ENCODE data around the gene MMAB.

Gene MMAB

DNA sequence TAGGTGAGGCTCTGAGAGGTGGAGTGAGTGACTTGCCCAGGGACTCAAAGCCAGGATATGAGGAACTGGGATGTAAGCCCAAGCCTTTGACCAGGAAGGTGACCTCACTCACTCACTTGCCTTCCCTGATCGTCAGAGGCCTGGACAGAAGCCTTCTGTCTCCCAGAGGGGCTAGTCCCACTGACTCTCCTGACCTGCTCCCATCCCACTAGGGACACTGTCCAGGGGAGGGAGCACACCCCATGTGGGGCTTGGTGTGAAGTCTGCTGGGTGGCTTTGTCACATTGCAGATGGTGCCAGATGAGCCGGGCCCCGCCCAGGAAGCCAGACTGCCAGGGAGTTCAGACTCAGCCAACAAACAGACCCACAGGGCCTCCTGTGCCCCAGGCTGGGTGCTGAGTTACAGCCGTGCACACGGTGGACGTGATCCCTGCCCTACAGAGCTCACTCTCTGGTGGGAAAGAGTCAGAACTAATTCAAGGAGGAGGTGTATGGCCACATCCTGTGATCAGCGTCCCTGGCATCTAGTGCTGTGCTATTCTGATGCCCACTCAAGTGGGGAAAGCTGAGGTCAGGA, 28.3 kb downstream of the MMAB start:
- H3K4me3 ChIP-seq (ENCODE audit: insufficient read depth, low read depth, low read length, poor library complexity, severe bottlenecking), result no peak overlapping the region
- no peaks in the 10 kb centered on the region for H3K27me3 ChIP-seq (replicated peaks; ENCODE audit: control insufficient read depth, insufficient read depth, low read length, poor library complexity, severe bottlenecking)
- H3K27ac ChIP-seq (ENCODE audit: insufficient read depth, low read length, poor library complexity, severe bottlenecking), result no peak overlapping the region
- no peaks in the 10 kb centered on the region for H3K4me1 ChIP-seq (ENCODE audit: control insufficient read depth, insufficient read depth, low read length, poor library complexity, severe bottlenecking)
- H3K36me3 ChIP-seq (ENCODE audit: control insufficient read depth, insufficient read depth, low read length), result no peaks in the 10 kb centered on the region
- DNase-seq, result no peak
- H3K9me3 ChIP-seq (ENCODE audit: control insufficient read depth, low read length), result no peaks in the 10 kb centered on the region

DNA sequence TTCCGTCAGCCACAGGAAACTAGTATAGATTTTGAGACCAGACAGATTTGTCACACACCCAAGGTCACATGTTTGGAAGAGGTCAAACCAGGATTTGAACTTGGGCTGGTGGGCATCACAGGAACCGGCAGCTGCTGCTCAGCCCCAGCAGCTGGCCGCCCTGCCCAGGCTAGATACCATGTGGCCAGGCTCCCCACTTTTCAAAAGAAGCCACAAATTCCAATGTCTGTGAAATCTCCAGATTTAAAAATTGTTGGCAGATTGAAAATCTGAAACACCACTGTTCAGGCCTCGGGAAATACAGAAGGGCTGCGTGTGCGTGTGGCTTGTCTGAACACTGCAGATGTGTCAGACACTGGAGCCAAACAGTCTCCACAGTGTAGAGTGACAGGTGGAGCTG, 30.4 kb downstream of the MMAB start:
- Histone ChIP-seq H3K4me3 (ENCODE audit: insufficient read depth, low read depth, low read length, poor library complexity, severe bottlenecking) (no peak overlapping the region), H3K27me3 (replicated peaks; ENCODE audit: control insufficient read depth, insufficient read depth, low read length, poor library complexity, severe bottlenecking) (no peaks in the 10 kb centered on the region), H3K27ac (ENCODE audit: insufficient read depth, low read length, poor library complexity, severe bottlenecking) (no peak overlapping the region), H3K9me3 (ENCODE audit: control insufficient read depth, low read length) (no peaks in the 10 kb centered on the region), H3K36me3 (ENCODE audit: control insufficient read depth, insufficient read depth, low read length) (no peaks in the 10 kb centered on the region), H3K4me1 (ENCODE audit: control insufficient read depth, insufficient read depth, low read length, poor library complexity, severe bottlenecking) (no peaks in the 10 kb centered on the region)
- DNase-seq, result no peak

- Histone ChIP-seq H3K27me3 (replicated peaks; ENCODE audit: control insufficient read depth, insufficient read depth, low read length, poor library complexity, severe bottlenecking) (no peaks in the 10 kb centered on the region), H3K4me1 (ENCODE audit: control insufficient read depth, insufficient read depth, low read length, poor library complexity, severe bottlenecking) (no peaks in the 10 kb centered on the region), H3K36me3 (ENCODE audit: control insufficient read depth, insufficient read depth, low read length) (no peaks in the 10 kb centered on the region), H3K9me3 (ENCODE audit: control insufficient read depth, low read length) (no peaks in the 10 kb centered on the region), H3K27ac (ENCODE audit: insufficient read depth, low read length, poor library complexity, severe bottlenecking) (no peak overlapping the region), H3K4me3 (ENCODE audit: insufficient read depth, low read depth, low read length, poor library complexity, severe bottlenecking) (no peak overlapping the region)
- no peak for DNase-seq
Observed at GRCh38 chr12:109542014-109542413, 31.3 kb downstream of the MMAB start.

- Histone ChIP-seq H3K27me3 (replicated peaks; ENCODE audit: control insufficient read depth, insufficient read depth, low read length, poor library complexity, severe bottlenecking) (no peaks in the 10 kb centered on the region), H3K36me3 (ENCODE audit: control insufficient read depth, insufficient read depth, low read length) (no peaks in the 10 kb centered on the region), H3K4me1 (ENCODE audit: control insufficient read depth, insufficient read depth, low read length, poor library complexity, severe bottlenecking) (no peaks in the 10 kb centered on the region), H3K9me3 (ENCODE audit: control insufficient read depth, low read length) (no peaks in the 10 kb centered on the region), H3K4me3 (ENCODE audit: insufficient read depth, low read depth, low read length, poor library complexity, severe bottlenecking) (no peak overlapping the region), H3K27ac (ENCODE audit: insufficient read depth, low read length, poor library complexity, severe bottlenecking) (no peak overlapping the region)
- no peak for DNase-seq
Observed at GRCh38 chr12:109541413-109541726, 31.9 kb downstream of the MMAB start.

DNA sequence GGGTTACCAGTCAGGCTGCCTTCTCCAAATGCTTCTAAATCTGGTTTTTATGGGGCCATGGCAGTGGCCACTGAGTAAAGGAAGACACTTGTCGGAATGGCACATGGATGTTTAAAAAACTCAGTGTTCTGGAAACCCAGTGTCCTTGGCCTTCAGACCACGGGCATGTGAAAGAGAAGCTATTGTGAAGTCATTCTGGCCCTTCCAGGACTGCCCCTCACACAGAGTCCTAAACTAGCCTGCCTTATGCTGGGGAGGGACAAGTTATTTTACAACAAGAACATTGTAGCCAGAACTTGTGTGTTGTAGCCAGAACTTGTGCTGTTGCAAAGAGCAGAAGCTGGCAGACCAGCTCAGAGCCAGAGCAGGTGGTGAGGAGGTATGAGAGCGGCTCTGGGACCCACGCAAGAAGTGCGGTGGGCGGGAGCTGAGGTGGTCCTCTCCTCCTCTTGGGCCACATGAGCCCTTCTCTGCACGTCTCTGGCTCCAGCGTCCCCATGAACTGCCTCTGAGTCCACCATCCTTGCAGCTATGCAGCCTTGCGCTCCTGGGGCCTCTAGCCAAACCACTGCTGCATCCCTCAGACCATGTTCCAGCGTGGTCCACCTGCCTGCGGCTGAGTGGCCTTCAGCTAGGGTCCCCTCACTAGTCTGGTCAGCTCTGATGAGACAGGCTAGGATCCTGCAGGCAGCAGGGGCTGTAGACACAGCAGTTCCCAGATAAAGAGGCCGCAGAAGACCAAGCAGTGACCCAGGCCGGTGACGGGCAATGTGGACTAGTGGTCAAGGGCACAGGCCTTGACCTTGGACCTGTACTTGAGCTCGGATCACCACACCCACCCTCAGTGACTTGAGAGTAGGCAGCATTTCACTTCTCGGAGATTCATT, 32.5 kb downstream of the MMAB start:
- no peaks in the 10 kb centered on the region for H3K9me3 ChIP-seq (ENCODE audit: control insufficient read depth, low read length)
- H3K36me3 ChIP-seq (ENCODE audit: control insufficient read depth, insufficient read depth, low read length), result no peaks in the 10 kb centered on the region
- no peak for DNase-seq
- H3K27ac ChIP-seq (ENCODE audit: insufficient read depth, low read length, poor library complexity, severe bottlenecking), result no peak overlapping the region
- H3K4me3 ChIP-seq (ENCODE audit: insufficient read depth, low read depth, low read length, poor library complexity, severe bottlenecking), result no peak overlapping the region
- H3K4me1 ChIP-seq (ENCODE audit: control insufficient read depth, insufficient read depth, low read length, poor library complexity, severe bottlenecking), result no peaks in the 10 kb centered on the region
- H3K27me3 ChIP-seq (replicated peaks; ENCODE audit: control insufficient read depth, insufficient read depth, low read length, poor library complexity, severe bottlenecking), result no peaks in the 10 kb centered on the region

DNA sequence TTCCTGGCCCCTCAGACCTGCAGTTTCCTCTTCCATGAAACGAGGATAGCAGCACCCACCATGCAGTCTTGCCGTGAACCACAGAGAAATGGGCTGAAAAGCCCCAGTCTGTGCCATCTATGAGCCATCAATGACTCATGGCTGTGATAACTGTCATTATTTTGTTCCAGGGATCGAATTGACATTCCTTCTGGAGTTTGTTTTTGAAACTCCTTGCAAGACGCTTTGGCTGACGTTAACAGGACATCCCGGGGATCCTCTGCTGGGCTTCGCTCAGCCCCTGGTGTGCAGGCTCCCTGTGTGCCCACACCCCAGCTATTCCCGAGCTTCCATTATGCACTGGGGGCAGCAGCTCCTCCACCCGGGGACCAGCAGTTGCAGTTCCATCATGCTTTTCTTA, 33.8 kb downstream of the MMAB start:
- Histone ChIP-seq H3K27ac (ENCODE audit: insufficient read depth, low read length, poor library complexity, severe bottlenecking) (no peak overlapping the region), H3K27me3 (replicated peaks; ENCODE audit: control insufficient read depth, insufficient read depth, low read length, poor library complexity, severe bottlenecking) (no peaks in the 10 kb centered on the region), H3K36me3 (ENCODE audit: control insufficient read depth, insufficient read depth, low read length) (peaks cover 3% of the 10 kb centered on the region), H3K4me3 (ENCODE audit: insufficient read depth, low read depth, low read length, poor library complexity, severe bottlenecking) (no peak overlapping the region), H3K9me3 (ENCODE audit: control insufficient read depth, low read length) (no peaks in the 10 kb centered on the region), H3K4me1 (ENCODE audit: control insufficient read depth, insufficient read depth, low read length, poor library complexity, severe bottlenecking) (no peaks in the 10 kb centered on the region)
- no peak for DNase-seq

- no peaks in the 10 kb centered on the region for H3K27me3 ChIP-seq (replicated peaks; ENCODE audit: control insufficient read depth, insufficient read depth, low read length, poor library complexity, severe bottlenecking)
- no peak overlapping the region for H3K4me3 ChIP-seq (ENCODE audit: insufficient read depth, low read depth, low read length, poor library complexity, severe bottlenecking)
- peaks cover 11% of the 10 kb centered on the region for H3K36me3 ChIP-seq (ENCODE audit: control insufficient read depth, insufficient read depth, low read length)
- no peak for DNase-seq
- no peaks in the 10 kb centered on the region for H3K4me1 ChIP-seq (ENCODE audit: control insufficient read depth, insufficient read depth, low read length, poor library complexity, severe bottlenecking)
- H3K9me3 ChIP-seq (ENCODE audit: control insufficient read depth, low read length), result no peaks in the 10 kb centered on the region
- H3K27ac ChIP-seq (ENCODE audit: insufficient read depth, low read length, poor library complexity, severe bottlenecking), result no peak overlapping the region
Observed at GRCh38 chr12:109538191-109538863, 35.0 kb downstream of the MMAB start.

GRCh38 chr12:109537136-109537535, 36.2 kb downstream of the MMAB start:
- H3K36me3 ChIP-seq (ENCODE audit: control insufficient read depth, insufficient read depth, low read length), result peaks cover 11% of the 10 kb centered on the region
- H3K27ac ChIP-seq (ENCODE audit: insufficient read depth, low read length, poor library complexity, severe bottlenecking), result no peak overlapping the region
- no peaks in the 10 kb centered on the region for H3K9me3 ChIP-seq (ENCODE audit: control insufficient read depth, low read length)
- no peak overlapping the region for H3K4me3 ChIP-seq (ENCODE audit: insufficient read depth, low read depth, low read length, poor library complexity, severe bottlenecking)
- no peaks in the 10 kb centered on the region for H3K4me1 ChIP-seq (ENCODE audit: control insufficient read depth, insufficient read depth, low read length, poor library complexity, severe bottlenecking)
- H3K27me3 ChIP-seq (replicated peaks; ENCODE audit: control insufficient read depth, insufficient read depth, low read length, poor library complexity, severe bottlenecking), result no peaks in the 10 kb centered on the region
- no peak for DNase-seq

DNA sequence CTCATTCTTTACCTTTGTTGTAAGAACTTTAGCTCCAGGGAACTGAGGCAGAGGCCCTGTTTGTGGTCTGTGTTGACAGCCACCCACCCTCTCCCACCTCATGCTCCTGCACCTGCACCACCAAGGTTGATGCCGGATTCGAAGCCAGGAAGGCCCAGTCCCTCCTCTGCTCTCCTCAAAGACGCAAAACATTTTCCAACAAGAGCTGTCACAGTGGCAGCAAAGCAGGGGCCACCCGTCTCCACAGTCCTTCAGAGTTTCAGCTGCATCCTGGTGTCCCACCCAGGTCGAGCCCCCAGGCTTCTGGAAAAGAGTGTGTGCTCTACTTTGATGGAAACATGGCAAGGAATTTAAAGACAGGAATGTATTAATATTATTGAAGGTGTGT, 37.4 kb downstream of the MMAB start:
- Histone ChIP-seq H3K27me3 (replicated peaks; ENCODE audit: control insufficient read depth, insufficient read depth, low read length, poor library complexity, severe bottlenecking) (no peaks in the 10 kb centered on the region), H3K9me3 (ENCODE audit: control insufficient read depth, low read length) (no peaks in the 10 kb centered on the region), H3K4me1 (ENCODE audit: control insufficient read depth, insufficient read depth, low read length, poor library complexity, severe bottlenecking) (no peaks in the 10 kb centered on the region), H3K36me3 (ENCODE audit: control insufficient read depth, insufficient read depth, low read length) (peaks cover 19% of the 10 kb centered on the region), H3K4me3 (ENCODE audit: insufficient read depth, low read depth, low read length, poor library complexity, severe bottlenecking) (no peak overlapping the region), H3K27ac (ENCODE audit: insufficient read depth, low read length, poor library complexity, severe bottlenecking) (no peak overlapping the region)
- DNase-seq, result no peak

DNA sequence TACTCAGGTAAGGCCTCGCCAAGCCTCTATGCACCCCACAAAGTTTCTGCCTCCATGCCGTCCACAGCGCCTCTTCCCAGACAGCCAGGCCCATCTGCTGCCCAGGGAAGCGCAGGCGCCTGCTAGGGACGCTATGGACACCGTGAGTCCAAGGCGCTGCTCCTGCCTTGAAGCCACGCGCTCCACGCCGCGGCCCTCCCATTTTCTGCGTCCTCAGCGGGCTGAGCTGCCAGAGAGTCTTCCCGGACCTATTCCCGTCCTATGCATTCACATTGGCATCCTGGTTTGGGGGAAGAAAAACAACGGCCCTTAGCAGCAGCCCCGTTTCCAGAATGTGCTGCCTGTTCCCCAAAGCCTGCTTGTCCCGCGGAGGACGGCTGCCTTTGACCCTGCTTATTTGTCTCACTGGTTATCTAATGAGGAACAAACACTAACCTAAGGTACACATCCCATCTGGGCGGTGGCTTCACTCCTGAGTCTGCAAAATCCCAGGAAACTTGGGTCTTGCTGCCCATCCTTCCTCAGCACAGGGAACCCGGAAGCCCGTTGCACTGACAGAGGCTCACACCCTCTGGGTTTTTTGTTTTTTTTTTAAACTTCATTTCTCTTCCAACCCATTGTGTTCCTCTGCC, 38.0 kb downstream of the MMAB start:
- H3K27me3 ChIP-seq (replicated peaks; ENCODE audit: control insufficient read depth, insufficient read depth, low read length, poor library complexity, severe bottlenecking), result no peaks in the 10 kb centered on the region
- no peaks in the 10 kb centered on the region for H3K4me1 ChIP-seq (ENCODE audit: control insufficient read depth, insufficient read depth, low read length, poor library complexity, severe bottlenecking)
- DNase-seq, result no peak
- no peaks in the 10 kb centered on the region for H3K9me3 ChIP-seq (ENCODE audit: control insufficient read depth, low read length)
- H3K4me3 ChIP-seq (ENCODE audit: insufficient read depth, low read depth, low read length, poor library complexity, severe bottlenecking), result no peak overlapping the region
- no peak overlapping the region for H3K27ac ChIP-seq (ENCODE audit: insufficient read depth, low read length, poor library complexity, severe bottlenecking)
- H3K36me3 ChIP-seq (ENCODE audit: control insufficient read depth, insufficient read depth, low read length), result peaks cover 24% of the 10 kb centered on the region
